NB4 (cell line): ENCODE results near the gene WDR36.

Experiments
- MYC ChIP-seq: IDR thresholded peaks from 2 replicates; pipeline ENCODE4 v1.6.1; 2011; ENCODE audit warnings: low read depth, low read length
- POLR2A ChIP-seq: IDR thresholded peaks from 2 replicates; pipeline ENCODE4 v1.6.1; 2011; ENCODE audit warnings: mild to moderate bottlenecking; ENCODE audit not compliant: insufficient read length; ENCODE audit errors: extremely low read depth
- TF ChIP-seq, protein P1 (sequence below): IDR thresholded peaks from one replicate; pipeline ENCODE4 v1.5.1; 2012; ENCODE audit warnings: low read depth, low read length
- TF ChIP-seq, protein P2 (sequence below): IDR thresholded peaks from 2 replicates; pipeline ENCODE4 v1.6.1; 2011; ENCODE audit warnings: low read depth, low read length

DNA sequence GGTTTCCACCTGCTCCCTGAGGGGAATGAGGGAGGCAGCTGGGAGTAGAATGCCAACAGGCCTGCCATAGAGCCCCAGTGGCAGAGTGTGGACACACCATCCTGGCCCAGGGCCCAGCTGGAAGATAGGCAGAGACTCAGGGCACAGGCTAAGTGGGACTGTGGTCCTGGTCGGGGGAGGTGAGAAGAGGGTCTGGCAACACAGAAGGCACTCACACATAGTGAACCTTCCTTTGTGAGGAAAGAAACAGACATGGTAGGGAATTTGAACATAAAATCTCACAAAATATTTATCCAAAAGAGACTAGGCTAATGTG is 41.2 kb downstream of the WDR36 start:
- TF ChIP-seq, protein P1, sequence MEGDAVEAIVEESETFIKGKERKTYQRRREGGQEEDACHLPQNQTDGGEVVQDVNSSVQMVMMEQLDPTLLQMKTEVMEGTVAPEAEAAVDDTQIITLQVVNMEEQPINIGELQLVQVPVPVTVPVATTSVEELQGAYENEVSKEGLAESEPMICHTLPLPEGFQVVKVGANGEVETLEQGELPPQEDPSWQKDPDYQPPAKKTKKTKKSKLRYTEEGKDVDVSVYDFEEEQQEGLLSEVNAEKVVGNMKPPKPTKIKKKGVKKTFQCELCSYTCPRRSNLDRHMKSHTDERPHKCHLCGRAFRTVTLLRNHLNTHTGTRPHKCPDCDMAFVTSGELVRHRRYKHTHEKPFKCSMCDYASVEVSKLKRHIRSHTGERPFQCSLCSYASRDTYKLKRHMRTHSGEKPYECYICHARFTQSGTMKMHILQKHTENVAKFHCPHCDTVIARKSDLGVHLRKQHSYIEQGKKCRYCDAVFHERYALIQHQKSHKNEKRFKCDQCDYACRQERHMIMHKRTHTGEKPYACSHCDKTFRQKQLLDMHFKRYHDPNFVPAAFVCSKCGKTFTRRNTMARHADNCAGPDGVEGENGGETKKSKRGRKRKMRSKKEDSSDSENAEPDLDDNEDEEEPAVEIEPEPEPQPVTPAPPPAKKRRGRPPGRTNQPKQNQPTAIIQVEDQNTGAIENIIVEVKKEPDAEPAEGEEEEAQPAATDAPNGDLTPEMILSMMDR = no peak
- TF ChIP-seq, protein P2, sequence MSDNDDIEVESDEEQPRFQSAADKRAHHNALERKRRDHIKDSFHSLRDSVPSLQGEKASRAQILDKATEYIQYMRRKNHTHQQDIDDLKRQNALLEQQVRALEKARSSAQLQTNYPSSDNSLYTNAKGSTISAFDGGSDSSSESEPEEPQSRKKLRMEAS = no peak
- TF ChIP-seq POLR2A = no peak
- no peak for TF ChIP-seq MYC
